Measurements from ENCODE around the gene RPE.

DNA sequence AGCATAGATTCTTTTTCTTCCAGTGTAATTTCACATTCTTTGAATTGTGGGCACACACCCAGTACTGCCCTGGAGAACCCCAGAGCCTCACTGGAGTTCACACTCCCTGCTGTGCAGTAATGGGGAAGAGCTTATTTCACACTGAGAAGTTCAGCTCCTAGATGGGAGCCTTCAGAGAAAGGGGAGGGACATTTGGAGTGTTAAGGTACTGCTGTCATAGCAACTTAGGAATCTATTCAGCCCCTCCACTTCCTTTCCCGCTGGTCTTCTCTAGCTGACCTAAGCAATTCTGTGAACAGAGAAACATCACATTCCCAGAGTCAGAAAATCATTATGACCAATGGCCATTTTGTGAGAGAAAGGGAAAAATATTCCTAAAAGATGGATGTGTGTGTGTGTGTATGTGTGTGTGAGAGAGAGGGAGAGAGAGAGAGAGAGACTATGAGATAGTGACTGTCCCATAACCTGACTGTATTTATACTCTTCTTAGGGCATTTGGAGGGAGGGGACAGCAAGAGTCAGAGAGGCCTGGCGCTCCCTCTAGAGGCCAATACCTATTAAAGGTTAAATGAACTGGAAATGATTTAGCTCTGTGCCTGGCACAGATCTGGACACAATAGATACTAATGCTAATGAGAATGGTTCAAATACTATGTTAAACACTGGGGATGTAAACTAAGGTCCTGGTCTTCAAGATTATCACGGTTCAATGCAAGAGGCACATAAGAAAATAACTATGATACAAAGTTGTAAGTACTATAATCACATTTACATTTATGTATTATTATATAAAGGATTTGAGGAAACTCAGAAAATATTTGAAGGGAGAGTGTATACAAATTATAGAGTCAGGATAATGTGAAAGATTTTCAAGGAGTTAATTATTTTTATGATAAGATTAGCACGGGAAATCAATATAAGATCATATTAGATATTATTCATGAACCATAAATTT, 41.5 kb upstream of the RPE start:
- peak; percentile 63 for TF ChIP-seq CTCF (IDR thresholded peaks at IDR 0.05; ENCODE audit: borderline replicate concordance, extremely low read depth, low read length, poor library complexity, severe bottlenecking)
- TF ChIP-seq EZH2 (IDR thresholded peaks at IDR 0.05; ENCODE audit: borderline replicate concordance, low read depth, low read length, severe bottlenecking), result no peak
